SK-N-SH (cell line): Measurements from ENCODE around the gene CISD1. TPM values are rescaled to one million over a fixed set of nuclear protein-coding genes. Genes with fewer than 3 reads are reported as not detected.

Experiments
- CTCF ChIA-PET: fragments of 300-600, 350-600 bp; formaldehyde crosslinking; extraction: SDS; loops from one replicate; lab custom pipeline; 2021; lab: Yijun Ruan, JAX
- POLR2A ChIA-PET: fragments of 350-600 bp; sonication (Branson Sonifier 250); formaldehyde crosslinking; extraction: SDS; loops from one replicate; lab custom pipeline; 2020; ENCODE audit warnings: antibody characterized with exemption, inconsistent platforms; lab: Yijun Ruan, JAX
- DNase-seq: peaks from one replicate; pipeline ENCODE4 v3.0.0; 2012
- H2AFZ ChIP-seq: fragments of 200-600 bp; sonication (generic); 2 replicates; pipeline ENCODE4 v1.8.1; 2016; ENCODE audit warnings: antibody characterized with exemption, mild to moderate bottlenecking, low read depth
- H3F3A ChIP-seq: fragments of 200-600 bp; sonication (generic); replicated peaks from 2 replicates; pipeline ENCODE3; 2016; ENCODE audit warnings: antibody characterized with exemption, mild to moderate bottlenecking; ENCODE audit not compliant: insufficient read depth
- H3K27ac ChIP-seq, 2 experiments: fragments of 200-500 bp in 1 of 2; fragments of 200-600 bp in 1 of 2; sonication (Bioruptor generic) in 1 of 2; sonication (generic), shearing (Covaris generic) in 1 of 2; 2 replicates each; pipeline versions ENCODE4 v1.5.1 to v1.6.1; 2014 to 2016; ENCODE audit warnings: low read depth in 2 of 2, inconsistent platforms in 1 of 2, low read length in 1 of 2, mild to moderate bottlenecking in 1 of 2, mixed read lengths in 1 of 2
- H3K27me3 ChIP-seq: fragments of 200-600 bp; sonication (generic), shearing (Covaris generic); 2 replicates; pipeline ENCODE4 v1.6.1; 2016; ENCODE audit warnings: mixed run types; ENCODE audit not compliant: insufficient read depth
- H3K36me3 ChIP-seq, 2 experiments: fragments of 200-500 bp in 1 of 2; fragments of 200-600 bp in 1 of 2; sonication (Bioruptor generic) in 1 of 2; sonication (generic) in 1 of 2; replicated peaks in 1 of 2; 2 replicates each; pipeline versions ENCODE3 to v1.5.1; 2014 to 2016; ENCODE audit warnings: low read length in 1 of 2, mild to moderate bottlenecking in 1 of 2; ENCODE audit not compliant: insufficient read depth in 2 of 2, control insufficient read depth in 1 of 2
- H3K4me1 ChIP-seq, 2 experiments: fragments of 200-500 bp in 1 of 2; fragments of 200-600 bp in 1 of 2; sonication (Bioruptor generic) in 1 of 2; sonication (generic), shearing (Covaris generic) in 1 of 2; 2 replicates each; pipeline versions ENCODE4 v1.5.1 to v1.6.1; 2014 to 2016; ENCODE audit warnings: low read depth in 1 of 2, low read length in 1 of 2, mixed run types in 1 of 2; ENCODE audit not compliant: insufficient read depth in 2 of 2, control insufficient read depth in 1 of 2
- H3K4me2 ChIP-seq: fragments of 200-600 bp; sonication (generic), shearing (Covaris generic); 2 replicates; pipeline ENCODE4 v1.6.1; 2017; ENCODE audit warnings: mixed run types
- H3K4me3 ChIP-seq, 2 experiments: fragments of 200-500 bp in 1 of 2; fragments of 200-600 bp in 1 of 2; sonication (Bioruptor generic) in 1 of 2; sonication (generic), shearing (Covaris generic) in 1 of 2; 2 replicates each; pipeline versions ENCODE4 v1.5.1 to v1.8.1; 2014 to 2016; ENCODE audit warnings: low read depth in 2 of 2, inconsistent platforms in 1 of 2, low read length in 1 of 2, mild to moderate bottlenecking in 1 of 2, mixed read lengths in 1 of 2, moderate library complexity in 1 of 2
- H3K79me2 ChIP-seq: fragments of 200-600 bp; sonication (generic); 2 replicates; pipeline ENCODE4 v1.8.1; 2017; ENCODE audit warnings: mild to moderate bottlenecking; ENCODE audit not compliant: insufficient read depth
- H3K9ac ChIP-seq: fragments of 200-600 bp; sonication (generic); 2 replicates; pipeline ENCODE4 v1.6.1; 2017; ENCODE audit warnings: mixed run types
- H3K9me2 ChIP-seq: fragments of 200-600 bp; sonication (generic); 2 replicates; pipeline ENCODE4 v1.6.1; 2017; ENCODE audit warnings: mixed run types
- H3K9me3 ChIP-seq: fragments of 200-600 bp; sonication (generic); 2 replicates; pipeline ENCODE4 v1.6.1; 2017; ENCODE audit warnings: mixed run types, mild to moderate bottlenecking, moderate library complexity
- H4K20me1 ChIP-seq: fragments of 200-600 bp; sonication (generic); 2 replicates; pipeline ENCODE4 v1.6.1; 2017; ENCODE audit warnings: mild to moderate bottlenecking, mixed run types; ENCODE audit not compliant: insufficient read depth
- CHD2 ChIP-seq: fragments of 150-350 bp; IDR thresholded peaks from 2 replicates; pipeline ENCODE4 v1.6.1; 2018; ENCODE audit warnings: low read length; ENCODE audit not compliant: partially characterized antibody
- ELF1 ChIP-seq: IDR thresholded peaks from 2 replicates; pipeline ENCODE4 v1.4.0; 2012
- EZH2phosphoT487 ChIP-seq: fragments of 200-600 bp; sonication (generic); IDR thresholded peaks from 2 replicates; pipeline ENCODE4 v1.6.1; 2017; ENCODE audit warnings: low read depth, mixed run types, mild to moderate bottlenecking, antibody characterized with exemption, moderate library complexity, borderline replicate concordance
- FOXJ3 ChIP-seq: sonication (generic); formaldehyde crosslinking; IDR thresholded peaks from 2 replicates; pipeline ENCODE4 v1.5.1; 2020; ENCODE audit warnings: mild to moderate bottlenecking, missing genetic modification reagents
- GABPA ChIP-seq: IDR thresholded peaks from 2 replicates; pipeline ENCODE4 v1.4.0; 2012; ENCODE audit warnings: low read depth, mild to moderate bottlenecking
- JUND ChIP-seq: IDR thresholded peaks from 2 replicates; pipeline ENCODE4 v1.4.0; 2012
- POLR2AphosphoS5 ChIP-seq: IDR thresholded peaks from 2 replicates; pipeline ENCODE4 v1.6.1; 2012; ENCODE audit warnings: low read depth, low read length
- RFX5 ChIP-seq: IDR thresholded peaks from 2 replicates; pipeline ENCODE4 v1.6.1; 2012; ENCODE audit warnings: mild to moderate bottlenecking, improper control_type of control experiment, low read length
- RXRA ChIP-seq: IDR thresholded peaks from 2 replicates; pipeline ENCODE4 v1.4.0; 2012; ENCODE audit warnings: low read depth, mild to moderate bottlenecking, borderline replicate concordance
- SIN3A ChIP-seq: IDR thresholded peaks from 2 replicates; pipeline ENCODE4 v1.6.1; 2012; ENCODE audit warnings: low read depth, mild to moderate bottlenecking, low read length, moderate library complexity, borderline replicate concordance
- TCF12 ChIP-seq: IDR thresholded peaks from 2 replicates; pipeline ENCODE4 v1.4.0; 2012
- YY1 ChIP-seq: IDR thresholded peaks from 2 replicates; pipeline ENCODE4 v1.4.0; 2012; ENCODE audit warnings: low read depth, mild to moderate bottlenecking
- WGBS: methylation state at CpG from one replicate; pipeline ENCODE4 v1.1.6; 2017; ENCODE audit warnings: low lambda C conversion rate; 5-methylcytosine and 5-hydroxymethylcytosine counted together
- polyA plus RNA-seq, 3 experiments: library from polyadenylated mRNA; depleted of rRNA; stranded (reverse); fragments of >200 nt; gene quantifications; 2 replicates each; pipeline ENCODE4 v1.2.3, GENCODE V29; 2012
- TF ChIP-seq, protein P1 (sequence below): IDR thresholded peaks from 2 replicates; pipeline ENCODE4 v1.4.0; 2012; ENCODE audit warnings: low read depth, borderline replicate concordance
- TF ChIP-seq, protein P2 (sequence below): IDR thresholded peaks from 2 replicates; pipeline ENCODE4 v1.6.1; 2012; ENCODE audit warnings: mild to moderate bottlenecking, low read depth, low read length, moderate library complexity
- TF ChIP-seq, protein P3 (sequence below): fragments of 200-600 bp; sonication (generic); IDR thresholded peaks from 2 replicates; pipeline ENCODE4 v1.6.1; 2017; ENCODE audit warnings: antibody characterized with exemption, mild to moderate bottlenecking, moderate library complexity

CISD1 gene
- polyA plus RNA-seq, 1 of the 3 experiments (the other 2 are of a cell fraction) = 34.1 TPM

DNA sequence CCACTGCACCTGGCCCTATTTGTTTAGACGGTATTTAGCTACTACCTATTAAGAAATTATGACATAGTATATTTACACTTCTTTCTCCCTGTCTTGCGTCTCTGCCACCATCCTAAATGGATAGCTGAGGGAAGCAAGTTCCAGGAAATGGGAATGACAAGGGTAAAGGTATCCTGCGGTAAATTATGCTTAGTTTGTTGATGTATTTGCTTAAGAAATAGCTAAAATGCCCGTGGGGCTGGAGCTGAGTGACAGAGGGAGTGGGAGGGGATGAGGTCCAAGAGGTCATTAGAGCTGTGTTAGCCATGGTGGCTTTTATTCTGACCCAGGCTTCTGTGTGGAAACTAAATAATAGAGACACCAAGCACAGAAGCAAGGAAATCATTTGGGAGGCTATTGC is 36.9 kb downstream of the CISD1 start (continued):
- TF ChIP-seq, protein P1, sequence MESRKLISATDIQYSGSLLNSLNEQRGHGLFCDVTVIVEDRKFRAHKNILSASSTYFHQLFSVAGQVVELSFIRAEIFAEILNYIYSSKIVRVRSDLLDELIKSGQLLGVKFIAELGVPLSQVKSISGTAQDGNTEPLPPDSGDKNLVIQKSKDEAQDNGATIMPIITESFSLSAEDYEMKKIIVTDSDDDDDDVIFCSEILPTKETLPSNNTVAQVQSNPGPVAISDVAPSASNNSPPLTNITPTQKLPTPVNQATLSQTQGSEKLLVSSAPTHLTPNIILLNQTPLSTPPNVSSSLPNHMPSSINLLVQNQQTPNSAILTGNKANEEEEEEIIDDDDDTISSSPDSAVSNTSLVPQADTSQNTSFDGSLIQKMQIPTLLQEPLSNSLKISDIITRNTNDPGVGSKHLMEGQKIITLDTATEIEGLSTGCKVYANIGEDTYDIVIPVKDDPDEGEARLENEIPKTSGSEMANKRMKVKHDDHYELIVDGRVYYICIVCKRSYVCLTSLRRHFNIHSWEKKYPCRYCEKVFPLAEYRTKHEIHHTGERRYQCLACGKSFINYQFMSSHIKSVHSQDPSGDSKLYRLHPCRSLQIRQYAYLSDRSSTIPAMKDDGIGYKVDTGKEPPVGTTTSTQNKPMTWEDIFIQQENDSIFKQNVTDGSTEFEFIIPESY = no peak
- TF ChIP-seq CHD2 = no peak
- no peak for TF ChIP-seq GABPA
- TF ChIP-seq, protein P2, sequence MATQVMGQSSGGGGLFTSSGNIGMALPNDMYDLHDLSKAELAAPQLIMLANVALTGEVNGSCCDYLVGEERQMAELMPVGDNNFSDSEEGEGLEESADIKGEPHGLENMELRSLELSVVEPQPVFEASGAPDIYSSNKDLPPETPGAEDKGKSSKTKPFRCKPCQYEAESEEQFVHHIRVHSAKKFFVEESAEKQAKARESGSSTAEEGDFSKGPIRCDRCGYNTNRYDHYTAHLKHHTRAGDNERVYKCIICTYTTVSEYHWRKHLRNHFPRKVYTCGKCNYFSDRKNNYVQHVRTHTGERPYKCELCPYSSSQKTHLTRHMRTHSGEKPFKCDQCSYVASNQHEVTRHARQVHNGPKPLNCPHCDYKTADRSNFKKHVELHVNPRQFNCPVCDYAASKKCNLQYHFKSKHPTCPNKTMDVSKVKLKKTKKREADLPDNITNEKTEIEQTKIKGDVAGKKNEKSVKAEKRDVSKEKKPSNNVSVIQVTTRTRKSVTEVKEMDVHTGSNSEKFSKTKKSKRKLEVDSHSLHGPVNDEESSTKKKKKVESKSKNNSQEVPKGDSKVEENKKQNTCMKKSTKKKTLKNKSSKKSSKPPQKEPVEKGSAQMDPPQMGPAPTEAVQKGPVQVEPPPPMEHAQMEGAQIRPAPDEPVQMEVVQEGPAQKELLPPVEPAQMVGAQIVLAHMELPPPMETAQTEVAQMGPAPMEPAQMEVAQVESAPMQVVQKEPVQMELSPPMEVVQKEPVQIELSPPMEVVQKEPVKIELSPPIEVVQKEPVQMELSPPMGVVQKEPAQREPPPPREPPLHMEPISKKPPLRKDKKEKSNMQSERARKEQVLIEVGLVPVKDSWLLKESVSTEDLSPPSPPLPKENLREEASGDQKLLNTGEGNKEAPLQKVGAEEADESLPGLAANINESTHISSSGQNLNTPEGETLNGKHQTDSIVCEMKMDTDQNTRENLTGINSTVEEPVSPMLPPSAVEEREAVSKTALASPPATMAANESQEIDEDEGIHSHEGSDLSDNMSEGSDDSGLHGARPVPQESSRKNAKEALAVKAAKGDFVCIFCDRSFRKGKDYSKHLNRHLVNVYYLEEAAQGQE = no peak
- no peak for TF ChIP-seq RXRA
- TF ChIP-seq EZH2phosphoT487 = no peak
- TF ChIP-seq, protein P3, sequence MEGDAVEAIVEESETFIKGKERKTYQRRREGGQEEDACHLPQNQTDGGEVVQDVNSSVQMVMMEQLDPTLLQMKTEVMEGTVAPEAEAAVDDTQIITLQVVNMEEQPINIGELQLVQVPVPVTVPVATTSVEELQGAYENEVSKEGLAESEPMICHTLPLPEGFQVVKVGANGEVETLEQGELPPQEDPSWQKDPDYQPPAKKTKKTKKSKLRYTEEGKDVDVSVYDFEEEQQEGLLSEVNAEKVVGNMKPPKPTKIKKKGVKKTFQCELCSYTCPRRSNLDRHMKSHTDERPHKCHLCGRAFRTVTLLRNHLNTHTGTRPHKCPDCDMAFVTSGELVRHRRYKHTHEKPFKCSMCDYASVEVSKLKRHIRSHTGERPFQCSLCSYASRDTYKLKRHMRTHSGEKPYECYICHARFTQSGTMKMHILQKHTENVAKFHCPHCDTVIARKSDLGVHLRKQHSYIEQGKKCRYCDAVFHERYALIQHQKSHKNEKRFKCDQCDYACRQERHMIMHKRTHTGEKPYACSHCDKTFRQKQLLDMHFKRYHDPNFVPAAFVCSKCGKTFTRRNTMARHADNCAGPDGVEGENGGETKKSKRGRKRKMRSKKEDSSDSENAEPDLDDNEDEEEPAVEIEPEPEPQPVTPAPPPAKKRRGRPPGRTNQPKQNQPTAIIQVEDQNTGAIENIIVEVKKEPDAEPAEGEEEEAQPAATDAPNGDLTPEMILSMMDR = no peak
- TF ChIP-seq FOXJ3 (CRISPR knock-in tag) = no peak

DNA sequence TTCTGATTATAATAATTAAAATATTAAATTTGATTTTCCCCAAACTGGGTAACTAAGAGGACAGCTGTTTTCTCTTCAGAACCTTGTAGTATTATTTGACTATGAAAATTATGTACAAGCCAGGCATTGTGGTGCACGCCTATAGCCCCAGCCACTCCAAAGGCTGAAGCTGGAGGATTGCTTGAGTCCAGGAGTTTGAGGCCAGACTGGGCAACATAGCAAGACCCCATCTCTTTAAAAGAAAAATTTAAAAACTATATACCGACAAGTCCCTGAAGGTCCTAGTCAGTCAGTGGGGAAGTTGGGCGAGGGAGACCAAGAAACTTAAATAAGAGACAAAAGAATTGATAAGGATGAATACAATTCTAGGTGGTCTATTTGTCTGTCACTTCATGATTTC is 38.7 kb downstream of the CISD1 start:
- CTCF ChIA-PET = interaction anchor here (0.6 to 1.9 kb wide), 5 partner anchors 8 to 63 kb away, joined by 3 to 8 read pairs (median 3); no protein-coding TSS in a partner anchor

More for the DNA sequence above, 38.7 kb downstream of the CISD1 start:
- H3K9me2 ChIP-seq = no peaks in the 10 kb centered on the region
- no peaks in the 10 kb centered on the region for H3K27me3 ChIP-seq
- no peak overlapping the region for H3K4me2 ChIP-seq
- H3K9ac ChIP-seq = no peak overlapping the region
- WGBS = 65% methylated on average over 3 of the region's 3 CpGs
- H3K27ac ChIP-seq = no peak overlapping the region
- TF ChIP-seq GABPA (no peak), SIN3A (no peak), ELF1 (no peak), POLR2AphosphoS5 (no peak), CHD2 (no peak), YY1 (no peak), JUND (no peak), FOXJ3 (CRISPR knock-in tag) (no peak), RFX5 (no peak), TCF12 (no peak)
- POLR2A ChIA-PET = interaction anchor here (0.6 kb wide), 1 partner anchor 30 kb away, joined by 3 read pairs; no protein-coding TSS in a partner anchor
- H3K4me1 ChIP-seq = no peaks in the 10 kb centered on the region
- no peak for DNase-seq
- H4K20me1 ChIP-seq = no peaks in the 10 kb centered on the region
- no peak overlapping the region for H3K4me3 ChIP-seq
- H3F3A ChIP-seq = no peaks in the 10 kb centered on the region
- no peaks in the 10 kb centered on the region for H3K36me3 ChIP-seq
- H3K9me3 ChIP-seq = no peaks in the 10 kb centered on the region
- H2AFZ ChIP-seq = no peak overlapping the region
- no peaks in the 10 kb centered on the region for H3K79me2 ChIP-seq
